ENCODE data around the gene EID1.
"Not testable (repeated sequence)": the region's sequence is repeated elsewhere in the genome, so short reads cannot be mapped to it uniquely, and the experiment has no call there.

Gene EID1

DNA sequence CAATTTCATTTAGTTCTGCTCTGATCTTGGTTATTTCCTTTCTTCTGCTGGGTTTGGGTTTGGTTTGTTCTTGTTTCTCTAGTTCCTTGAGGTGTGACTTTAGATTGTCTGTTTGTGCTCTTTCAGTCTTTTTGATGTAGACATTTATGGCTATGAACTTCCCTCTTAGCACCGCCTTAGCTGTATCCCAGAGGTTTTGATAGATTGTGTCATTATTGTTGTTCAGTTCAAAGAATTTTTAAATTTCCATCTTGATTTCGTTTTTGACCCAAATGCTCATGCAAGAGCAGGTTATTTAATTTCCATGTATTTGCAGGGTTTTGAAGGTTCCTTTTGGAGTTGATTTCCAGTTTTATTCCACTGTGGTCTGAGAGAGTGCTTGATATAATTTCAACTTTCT is 32.6 kb downstream of the EID1 start:
- not testable (repeated sequence) for DNase-seq (ENCODE audit: low spot score)

DNA sequence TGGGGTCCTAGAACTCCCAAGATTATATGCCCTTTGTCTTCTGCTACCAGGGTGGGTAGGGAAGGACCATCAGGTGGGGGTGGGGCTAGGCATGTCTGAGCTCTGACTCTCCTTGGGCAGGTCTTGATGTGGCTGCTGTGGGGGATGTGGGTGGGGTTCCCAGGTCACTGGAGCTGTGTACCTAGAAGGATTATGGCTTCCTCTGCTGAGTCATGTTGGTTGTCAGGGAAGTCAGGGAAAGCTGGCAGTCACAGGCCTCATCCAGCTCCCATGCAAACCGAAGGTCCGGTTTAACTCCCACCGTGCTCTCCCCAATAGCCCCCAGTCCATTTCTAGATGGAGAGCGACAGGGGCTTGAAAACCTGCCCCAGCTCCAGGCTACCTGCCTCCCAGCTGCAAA is 35.2 kb downstream of the EID1 start:
- no peak for DNase-seq (ENCODE audit: low spot score)

DNA sequence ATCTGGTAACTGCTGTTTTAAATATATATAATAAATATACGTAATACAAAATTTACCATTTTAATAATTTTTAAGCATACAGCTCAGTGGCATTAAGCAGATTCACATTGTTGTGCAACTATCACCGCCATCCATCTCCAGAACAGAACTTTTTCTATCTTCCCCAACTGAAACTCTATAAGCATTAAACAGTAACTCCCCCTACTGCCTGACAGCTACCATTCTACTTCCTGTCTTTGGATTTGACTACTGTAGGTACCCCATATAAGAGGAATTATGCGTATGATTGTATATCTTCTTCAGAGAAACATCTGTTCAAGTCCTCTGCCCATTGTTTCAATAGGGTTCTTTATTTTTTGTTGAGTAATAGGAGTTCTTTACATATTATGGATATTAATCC is 36.8 kb downstream of the EID1 start:
- DNase-seq (ENCODE audit: low spot score) = no peak

DNA sequence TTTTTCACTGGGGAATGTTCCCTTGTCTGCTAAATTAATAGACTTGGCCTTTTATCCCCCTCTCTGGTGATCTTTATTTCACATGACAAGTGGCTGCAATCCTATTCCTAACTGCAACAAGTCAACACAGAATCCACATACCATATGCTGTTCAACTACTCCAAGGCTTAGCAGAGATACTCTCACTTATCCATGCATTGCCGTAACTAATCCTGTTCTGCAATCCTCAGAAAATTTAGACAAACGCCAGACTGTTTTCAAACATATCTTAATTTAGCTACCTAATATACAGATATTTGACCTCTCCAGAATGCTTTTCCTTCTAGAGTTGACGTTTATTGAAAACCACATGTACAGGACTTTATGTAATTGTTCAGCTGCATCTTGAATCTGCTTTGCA is 37.9 kb downstream of the EID1 start:
- no peak for DNase-seq (ENCODE audit: low spot score)

GRCh38 chr15:48916721-48917120 is 38.8 kb downstream of the EID1 start:
- DNase-seq (ENCODE audit: low spot score) = no peak

DNA sequence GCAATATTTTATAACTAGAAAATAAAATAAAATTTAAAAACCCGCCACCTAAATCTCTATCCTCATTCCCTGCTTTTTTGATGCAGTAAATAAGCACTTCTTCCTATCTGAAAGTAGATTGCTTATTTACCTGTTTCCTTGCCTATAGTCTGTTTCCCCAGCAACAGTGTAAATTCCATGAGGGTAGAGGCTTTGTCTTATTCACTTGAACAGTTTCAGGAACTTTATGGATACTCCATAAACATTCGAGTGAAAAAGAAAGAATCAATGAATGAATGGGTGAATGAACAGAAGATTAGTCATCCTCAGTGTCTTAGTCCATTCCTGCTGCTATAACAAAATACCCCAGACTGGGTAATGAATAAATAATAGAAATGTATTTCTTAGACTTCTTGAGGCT is 44.1 kb downstream of the EID1 start:
- no peak for DNase-seq (ENCODE audit: low spot score)

DNA sequence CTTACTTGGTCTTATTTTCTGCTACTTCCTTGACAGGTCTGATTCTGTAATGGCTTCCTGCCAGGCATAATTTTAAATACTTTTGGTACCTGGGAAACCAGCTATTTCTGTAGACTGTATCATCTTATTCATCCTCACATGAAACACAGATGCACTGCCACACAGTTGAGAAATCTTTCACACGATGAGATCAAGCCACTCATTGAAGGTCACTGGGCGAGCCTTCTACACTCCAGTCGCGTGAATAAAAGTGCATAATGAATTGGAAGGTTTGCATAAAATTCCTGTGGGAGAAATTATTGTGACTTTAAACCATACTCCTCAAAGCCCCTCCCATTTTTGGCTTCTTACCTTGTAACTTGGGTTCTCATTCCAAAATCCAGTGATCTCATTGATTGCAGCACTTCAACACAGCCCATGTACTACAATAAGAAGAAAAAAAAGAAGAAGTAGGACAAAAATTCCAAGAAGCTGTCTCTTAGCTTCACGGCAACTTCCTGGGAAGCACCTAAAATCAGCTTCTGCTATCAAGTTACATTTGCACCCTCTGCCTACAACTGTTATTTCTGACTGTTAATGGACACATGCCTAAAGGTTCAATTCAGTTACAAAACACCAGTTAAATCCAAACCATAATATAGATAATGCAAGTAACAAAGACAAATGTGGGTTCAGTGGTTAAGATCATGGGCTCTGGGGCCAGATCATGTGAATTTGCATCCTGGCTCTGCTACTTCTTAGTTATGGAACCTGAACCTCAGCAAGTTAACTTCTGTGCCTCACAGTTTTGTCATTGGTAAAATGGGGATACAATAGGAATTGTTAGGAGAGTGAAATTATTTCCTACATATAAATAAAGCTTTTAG is 46.8 kb downstream of the EID1 start:
- no peak for DNase-seq (ENCODE audit: low spot score)

DNA sequence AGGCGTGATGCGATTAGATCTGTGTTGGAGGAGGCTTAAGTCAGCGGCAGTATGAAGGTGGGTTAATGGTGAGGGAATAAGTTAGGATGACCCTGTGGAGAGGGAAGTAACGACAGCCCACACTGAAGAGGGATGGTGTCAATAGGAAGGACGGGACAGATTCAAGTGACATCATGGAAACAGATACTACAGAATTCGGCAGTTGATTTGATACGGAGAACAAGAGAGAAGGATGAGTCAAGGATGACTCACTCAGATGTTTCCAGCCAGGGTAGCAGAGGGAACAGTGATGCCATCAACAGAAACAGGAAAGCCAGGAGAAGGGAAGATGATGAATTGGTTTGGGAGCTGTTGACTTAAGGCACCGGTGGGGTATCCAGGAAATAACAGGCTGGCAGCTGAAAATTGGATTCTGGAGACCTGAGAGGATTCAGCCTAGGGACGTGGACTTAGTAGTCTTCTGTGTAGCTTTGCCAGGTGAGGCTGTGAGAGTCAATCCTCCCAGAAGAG is 47.8 kb downstream of the EID1 start:
- DNase-seq (ENCODE audit: low spot score) = peak; percentile 69

GRCh38 chr15:48928877-48929538 is 51.1 kb downstream of the EID1 start:
- DNase-seq (ENCODE audit: low spot score) = peak; percentile 83

DNA sequence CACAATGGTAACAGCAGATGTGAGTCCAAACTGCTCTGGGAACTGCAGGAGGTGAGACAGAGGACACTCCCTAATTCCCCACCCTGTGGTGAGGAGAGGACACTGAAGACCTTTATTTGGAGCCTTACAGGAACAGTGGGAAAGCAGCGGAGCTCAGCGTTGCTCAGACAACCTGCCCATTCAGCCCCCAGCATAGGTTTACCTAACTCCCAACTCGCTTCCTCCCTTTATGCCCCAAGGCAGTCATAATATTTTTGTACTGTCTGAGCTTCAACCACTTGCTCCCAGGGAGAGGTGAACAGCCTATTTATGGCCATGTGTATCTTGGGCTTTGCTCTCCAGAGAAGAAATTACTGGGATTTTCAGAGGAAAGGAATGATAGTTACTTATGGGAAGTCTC is 51.7 kb downstream of the EID1 start:
- no peak for DNase-seq (ENCODE audit: low spot score)

Data from activated CD4-positive, alpha-beta T cell treated with anti-CD3 and anti-CD28 coated beads, Interleukin-2, Interleukin-4, amounts not matched to agents 100 ng/mL and 50 ng/mL, durations not matched to agents 16 hours and 8 hours (primary cell).